ENCODE data around the gene LDLR. TPM values are rescaled to one million over a fixed set of nuclear protein-coding genes. Genes with fewer than 3 reads are reported as not detected.
"Not testable (repeated sequence)": the region's sequence is repeated elsewhere in the genome, so short reads cannot be mapped to it uniquely, and the experiment has no call there.

The LDLR gene
- total RNA-seq, 1 donor from 2014 or later, result 76.7 TPM

- no peak for DNase-seq (ENCODE audit: low read depth)
Observed at GRCh38 chr19:11105014-11105636, 15.9 kb downstream of the LDLR start.

- no peak for DNase-seq (ENCODE audit: low read depth)
Observed at GRCh38 chr19:11106477-11106876, 17.2 kb downstream of the LDLR start.

- DNase-seq (ENCODE audit: low read depth), result no peak
Observed at GRCh38 chr19:11108746-11109145, 19.5 kb downstream of the LDLR start.

- no peak for DNase-seq (ENCODE audit: low read depth)
Observed at GRCh38 chr19:11111117-11111770, 22.0 kb downstream of the LDLR start.

GRCh38 chr19:11111771-11112144 is 22.5 kb downstream of the LDLR start:
- DNase-seq (ENCODE audit: low read depth), result no peak

GRCh38 chr19:11113140-11113708 is 24.0 kb downstream of the LDLR start:
- no peak for DNase-seq (ENCODE audit: low read depth)

GRCh38 chr19:11115042-11115441 is 25.8 kb downstream of the LDLR start:
- no peak for DNase-seq (ENCODE audit: low read depth)

GRCh38 chr19:11115895-11116446 is 26.7 kb downstream of the LDLR start:
- no peak for DNase-seq (ENCODE audit: low read depth)

- no peak for DNase-seq (ENCODE audit: low read depth)
Observed at GRCh38 chr19:11116507-11116906, 27.2 kb downstream of the LDLR start.

GRCh38 chr19:11121963-11122362 is 32.7 kb downstream of the LDLR start:
- not testable (repeated sequence) for DNase-seq (ENCODE audit: low read depth)

GRCh38 chr19:11123114-11123513 is 33.9 kb downstream of the LDLR start:
- no peak for DNase-seq (ENCODE audit: low read depth)

- DNase-seq (ENCODE audit: low read depth), result not testable (repeated sequence)
Observed at GRCh38 chr19:11124157-11124556, 34.9 kb downstream of the LDLR start.

- no peak for DNase-seq (ENCODE audit: low read depth)
Observed at GRCh38 chr19:11125994-11126685, 36.9 kb downstream of the LDLR start.

GRCh38 chr19:11127905-11128304 is 38.6 kb downstream of the LDLR start:
- no peak for DNase-seq (ENCODE audit: low read depth)

- DNase-seq (ENCODE audit: low read depth), result peak; percentile 55
Observed at GRCh38 chr19:11130824-11131455, 41.7 kb downstream of the LDLR start.

- no peak for DNase-seq (ENCODE audit: low read depth)
Observed at GRCh38 chr19:11131471-11131870, 42.2 kb downstream of the LDLR start.

GRCh38 chr19:11136400-11137101 is 47.3 kb downstream of the LDLR start:
- no peak for DNase-seq (ENCODE audit: low read depth)

GRCh38 chr19:11137542-11138384 is 48.5 kb downstream of the LDLR start:
- peak; percentile 86 for DNase-seq (ENCODE audit: low read depth)

GRCh38 chr19:11138601-11139300 is 49.5 kb downstream of the LDLR start:
- peak; percentile 62 for DNase-seq (ENCODE audit: low read depth)

Measured in renal cortical epithelial cell (primary cell).